PC-3 (cell line): ENCODE data around the gene ANKRD1. TPM values are rescaled to one million over a fixed set of nuclear protein-coding genes. Genes with fewer than 3 reads are reported as not detected.
A peak's percentile ranks its signal among the peaks of the same experiment; 100 is the strongest.

ENCODE experiments used
- ATAC-seq: fragments of 200-7000 bp; cut with Tn5 transposase; 2 replicates; pipeline ENCODE4 v1.9.1; 2020; ENCODE audit warnings: mild to moderate bottlenecking, moderate library complexity
- BruUV-seq: library from RNA; stranded (reverse); fragments of 400-500 nt; replicated peaks from 2 replicates; lab custom pipeline; 2021; lab: Mats Ljungman, UMichigan
- CTCF ChIA-PET: fragments of 300-600 bp; sonication (Branson Sonifier 250); formaldehyde crosslinking; loops from one replicate; lab custom pipeline; 2022; ENCODE audit warnings: antibody characterized with exemption; lab: Charles Lee
- POLR2A ChIA-PET: fragments of 300-600 bp; sonication (Branson Sonifier 250); formaldehyde crosslinking; loops from one replicate; lab custom pipeline; 2022; ENCODE audit warnings: antibody characterized with exemption; ENCODE audit not compliant: unreplicated experiment; lab: Charles Lee
- DNase-seq: peaks from one replicate; pipeline ENCODE4 v3.0.0-alpha.2; 2015
- H2AFZ ChIP-seq: fragments of 300-600 bp; sonication (generic); 2 replicates; pipeline ENCODE4 v1.6.0; 2016; ENCODE audit warnings: antibody characterized with exemption, low read length
- H3F3A ChIP-seq: fragments of 300-600 bp; sonication (generic); one replicate; pipeline ENCODE4 v1.6.0; 2017; ENCODE audit warnings: antibody characterized with exemption, low read length, control low read depth, mild to moderate bottlenecking; ENCODE audit not compliant: unreplicated experiment
- H3K27ac ChIP-seq: fragments of 300-600 bp; sonication (generic); 2 replicates; pipeline ENCODE4 v1.5.1; 2016; ENCODE audit warnings: mild to moderate bottlenecking, low read length
- H3K27me3 ChIP-seq: fragments of 300-600 bp; sonication (generic); 2 replicates; pipeline ENCODE4 v1.6.1; 2016; ENCODE audit warnings: low read length, mixed read lengths
- H3K36me3 ChIP-seq: fragments of 300-600 bp; sonication (generic); 2 replicates; pipeline ENCODE4 v1.6.1; 2016; ENCODE audit warnings: low read depth, mixed run types, low read length, mixed read lengths
- H3K4me1 ChIP-seq: fragments of 300-600 bp; sonication (generic); 2 replicates; pipeline ENCODE4 v1.5.1; 2016; ENCODE audit warnings: low read length; ENCODE audit not compliant: insufficient read depth
- H3K4me2 ChIP-seq: fragments of 300-600 bp; sonication (generic); 2 replicates; pipeline ENCODE4 v1.6.0; 2016; ENCODE audit warnings: low read length
- H3K4me3 ChIP-seq: fragments of 300-600 bp; sonication (generic); 2 replicates; pipeline ENCODE4 v1.5.1; 2016; ENCODE audit warnings: mild to moderate bottlenecking, low read length, mixed read lengths
- H3K79me2 ChIP-seq: fragments of 300-600 bp; sonication (generic); 2 replicates; pipeline ENCODE4 v1.6.1; 2017; ENCODE audit warnings: low read length, mixed read lengths
- H3K9ac ChIP-seq: fragments of 300-600 bp; sonication (generic); 2 replicates; pipeline ENCODE4 v1.6.0; 2016; ENCODE audit warnings: mild to moderate bottlenecking, low read length
- H3K9me2 ChIP-seq: fragments of 300-600 bp; sonication (generic); replicated peaks from 2 replicates; pipeline ENCODE4 v1.6.1; 2016; ENCODE audit warnings: mixed run types, low read length, mixed read lengths
- H3K9me3 ChIP-seq: fragments of 300-600 bp; sonication (generic); 2 replicates; pipeline ENCODE4 v1.6.1; 2016; ENCODE audit warnings: low read length, mixed read lengths
- H4K20me1 ChIP-seq: fragments of 300-600 bp; sonication (generic); 2 replicates; pipeline ENCODE4 v1.6.1; 2016; ENCODE audit warnings: low read length, mixed read lengths
- CTCF ChIP-seq: fragments of 300-600 bp; sonication (generic); conservative IDR thresholded peaks from 2 replicates; pipeline ENCODE4 v1.5.1; 2017; ENCODE audit warnings: antibody characterized with exemption, low read depth, mild to moderate bottlenecking, low read length
- EZH2 ChIP-seq: fragments of 300-600 bp; sonication (generic); IDR thresholded peaks from one replicate; pipeline ENCODE4 v1.6.1; 2017; ENCODE audit warnings: antibody characterized with exemption, mild to moderate bottlenecking, low read length; ENCODE audit not compliant: unreplicated experiment
- EZH2phosphoT487 ChIP-seq: fragments of 300-600 bp; sonication (generic); IDR thresholded peaks from 2 replicates; pipeline ENCODE4 v1.6.1; 2018; ENCODE audit warnings: mild to moderate bottlenecking, antibody characterized with exemption, low read length, borderline replicate concordance
- intact Hi-C: fragments of 100-400 bp; cut with micrococcal nuclease; formaldehyde crosslinking; loops from 2 replicates; pipeline ENCODE4 v1.9.0; 2023
- total RNA-seq: library from RNA; depleted of rRNA; stranded (reverse); fragments of >200 nt; gene quantifications from 2 replicates; pipeline ENCODE4 v1.2.3, GENCODE V29; 2014

The ANKRD1 gene
- total RNA-seq, 1 experiment from 2014 or later: 2.8 TPM

GRCh38 chr10:90930070-90930837 lies 9.4 kb upstream of the ANKRD1 start:
- intact Hi-C loops: loop anchor here (1.0 to 2.0 kb wide), 3 partner anchors 9 to 45 kb away; partner anchors contain the start of gene ANKRD1
- ChIA-PET CTCF (interaction anchor here (0.6 to 1.4 kb wide), 2 partner anchors 18 to 30 kb away, joined by 3 read pairs; no protein-coding TSS in a partner anchor), POLR2A (interaction anchor here (0.6 to 1.2 kb wide), 3 partner anchors 9 to 1466 kb away, joined by 3 to 7 read pairs (median 4); partner anchors contain the start of gene ANKRD1)
- Histone ChIP-seq H2AFZ (peak overlapping the region; percentile 77), H3K27ac (peak overlapping the region; percentile 70), H3K36me3 (no peaks in the 10 kb centered on the region), H4K20me1 (no peaks in the 10 kb centered on the region), H3K4me3 (peak overlapping the region; percentile 40), H3K9me2 (no peaks in the 10 kb centered on the region), H3K27me3 (no peaks in the 10 kb centered on the region), H3K9ac (no peak overlapping the region), H3K79me2 (no peaks in the 10 kb centered on the region), H3K4me1 (peaks cover 35% of the 10 kb centered on the region), H3K4me2 (peak overlapping the region; percentile 72), H3F3A (peaks cover 4% of the 10 kb centered on the region), H3K9me3 (no peaks in the 10 kb centered on the region)
- DNase-seq (peak; percentile 84), ATAC-seq (peak; percentile 97)
- TF ChIP-seq CTCF (no peak), EZH2 (no peak), EZH2phosphoT487 (no peak)
- BruUV-seq: no TSS peak

- intact Hi-C loops: no loop called here
- Histone ChIP-seq H3K36me3 (no peaks in the 10 kb centered on the region), H4K20me1 (no peaks in the 10 kb centered on the region), H3K27me3 (no peaks in the 10 kb centered on the region), H3K9me3 (no peaks in the 10 kb centered on the region), H3K4me3 (no peak overlapping the region), H3K79me2 (no peaks in the 10 kb centered on the region), H3K4me2 (no peak overlapping the region), H3K4me1 (peaks cover 35% of the 10 kb centered on the region), H2AFZ (no peak overlapping the region), H3K9ac (no peak overlapping the region), H3K9me2 (no peaks in the 10 kb centered on the region), H3F3A (peaks cover 4% of the 10 kb centered on the region), H3K27ac (no peak overlapping the region)
- POLR2A ChIA-PET: interaction anchor here (1.2 kb wide), 1 partner anchor 40 kb away, joined by 4 read pairs; no protein-coding TSS in a partner anchor
- BruUV-seq: no TSS peak
- DNase-seq (no peak), ATAC-seq (no peak)
- CTCF ChIA-PET: no interaction called here
- no peak for TF ChIP-seq CTCF
- TF ChIP-seq EZH2: no peak
- TF ChIP-seq EZH2phosphoT487: no peak
Measured at GRCh38 chr10:90929179-90929578, 8.3 kb upstream of the ANKRD1 start.

DNA sequence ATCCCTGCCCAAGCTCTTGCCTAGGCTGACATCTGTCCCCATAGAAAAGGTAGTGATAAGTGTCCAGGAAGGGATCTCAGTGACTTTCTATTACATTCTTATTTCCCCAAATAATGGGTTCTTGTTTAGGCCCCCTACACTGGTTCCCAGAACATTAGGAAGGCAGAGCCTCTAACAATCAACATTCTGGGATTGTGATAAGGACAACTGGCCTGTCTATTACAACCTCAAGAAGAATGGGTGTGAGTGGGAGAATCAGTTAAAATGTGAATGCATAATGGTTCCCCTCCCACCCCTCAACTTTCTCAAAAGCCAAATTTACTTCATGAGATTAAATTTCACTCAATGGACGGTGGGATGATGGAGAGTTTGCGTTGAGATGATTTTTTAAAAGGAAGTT lies 6.4 kb upstream of the ANKRD1 start:
- Histone ChIP-seq H3K36me3 (no peaks in the 10 kb centered on the region), H3K4me3 (no peak overlapping the region), H4K20me1 (no peaks in the 10 kb centered on the region), H2AFZ (no peak overlapping the region), H3K9ac (no peak overlapping the region), H3F3A (peaks cover 4% of the 10 kb centered on the region), H3K4me2 (no peak overlapping the region), H3K27ac (no peak overlapping the region), H3K9me2 (no peaks in the 10 kb centered on the region), H3K27me3 (no peaks in the 10 kb centered on the region), H3K79me2 (no peaks in the 10 kb centered on the region), H3K4me1 (peaks cover 35% of the 10 kb centered on the region), H3K9me3 (no peaks in the 10 kb centered on the region)
- no TSS peak for BruUV-seq
- no peak for TF ChIP-seq EZH2phosphoT487
- no peak for TF ChIP-seq EZH2
- no peak for TF ChIP-seq CTCF
- ChIA-PET POLR2A (no interaction called here), CTCF (no interaction called here)
- intact Hi-C loops: no loop called here
- ATAC-seq (no peak), DNase-seq (no peak)
